Aorta (tissue), 5 donors: ENCODE data around the gene EP400. TPM values are rescaled to one million over a fixed set of nuclear protein-coding genes. Genes with fewer than 3 reads are reported as not detected.

Experiments used
- ATAC-seq: fragments of 200-7000 bp; cut with Tn5 transposase; one replicate; pipeline ENCODE4 v1.9.1; 2022; ENCODE audit warnings: moderate library complexity; ENCODE audit not compliant: low FRiP score
- DNase-seq, 2 donors: peaks; one replicate each; pipeline ENCODE4 v3.0.0-alpha.2; 2020
- H3K27ac ChIP-seq, 2 donors: one replicate each; pipeline ENCODE4 v1.5.1; 2013; ENCODE audit warnings: low read length in 2 of 2, mild to moderate bottlenecking in 2 of 2, moderate library complexity in 2 of 2, control low read depth in 1 of 2, inconsistent platforms in 1 of 2, low read depth in 1 of 2
- H3K27me3 ChIP-seq, 2 donors: one replicate each; pipeline ENCODE4 v1.6.1; 2013; ENCODE audit warnings: control low read depth in 1 of 2, low read length in 1 of 2, mild to moderate bottlenecking in 1 of 2, moderate library complexity in 1 of 2; ENCODE audit not compliant: insufficient read depth in 2 of 2, control insufficient read depth in 1 of 2
- H3K36me3 ChIP-seq, 2 donors: one replicate each; pipeline ENCODE4 v1.6.1; 2013; ENCODE audit warnings: control low read depth in 1 of 2, low read length in 1 of 2, mild to moderate bottlenecking in 1 of 2; ENCODE audit not compliant: insufficient read depth in 2 of 2, control insufficient read depth in 1 of 2
- H3K4me1 ChIP-seq, 2 donors: one replicate each; pipeline ENCODE4 v1.6.1; 2013; ENCODE audit warnings: low read length in 2 of 2, control low read depth in 1 of 2, mild to moderate bottlenecking in 1 of 2, moderate library complexity in 1 of 2; ENCODE audit not compliant: insufficient read depth in 2 of 2, control insufficient read depth in 1 of 2
- H3K4me3 ChIP-seq, 2 donors: one replicate each; pipeline ENCODE4 v1.5.1; 2013; ENCODE audit warnings: low read length in 2 of 2, control low read depth in 1 of 2, mild to moderate bottlenecking in 1 of 2
- H3K9me3 ChIP-seq: one replicate; pipeline ENCODE4 v1.6.1; 2013; ENCODE audit warnings: mild to moderate bottlenecking, low read length; ENCODE audit not compliant: control insufficient read depth
- WGBS, 2 donors: extraction: QIAGEN DNeasy Blood & Tissue Kit; methylation state at CpG; one replicate each; pipeline ENCODE4 v1.1.7; 2013; 5-methylcytosine and 5-hydroxymethylcytosine counted together
- intact Hi-C, 2 donors: fragments of 100-400 bp; cut with DNase I; formaldehyde crosslinking; loops; one replicate each; pipeline versions ENCODE4 v1.14.2 to v1.15.0; 2022
- polyA plus RNA-seq, 2 donors: library from polyadenylated mRNA; stranded (reverse); fragments of 200-250 nt; gene quantifications; one replicate each; pipeline ENCODE4 v1.2.3, GENCODE V29; 2013
- total RNA-seq, 2 donors: library from RNA; stranded (reverse); fragmentation: NEBNext Ultra II Directional; extraction: Animal tissue kit (Norgen Biotek cat#: 25700); gene quantifications; one replicate each; pipeline ENCODE4 v1.2.1, GENCODE V29; 2021
- donor health status: healthy with polysubstance abuse.
- donor health status: Bipolar disorder and iron deficiency.
- donor health status: DM: no; HTN: no; CAD: no.
- donor health status: DM: no; HTN: no; CAD: no.
- donor health status: DM: yes; HTN: yes; CAD: no.

The EP400 gene
- total and polyA plus RNA-seq, 4 donors, result 2.8 to 52.9 (median 28.1) TPM

DNA sequence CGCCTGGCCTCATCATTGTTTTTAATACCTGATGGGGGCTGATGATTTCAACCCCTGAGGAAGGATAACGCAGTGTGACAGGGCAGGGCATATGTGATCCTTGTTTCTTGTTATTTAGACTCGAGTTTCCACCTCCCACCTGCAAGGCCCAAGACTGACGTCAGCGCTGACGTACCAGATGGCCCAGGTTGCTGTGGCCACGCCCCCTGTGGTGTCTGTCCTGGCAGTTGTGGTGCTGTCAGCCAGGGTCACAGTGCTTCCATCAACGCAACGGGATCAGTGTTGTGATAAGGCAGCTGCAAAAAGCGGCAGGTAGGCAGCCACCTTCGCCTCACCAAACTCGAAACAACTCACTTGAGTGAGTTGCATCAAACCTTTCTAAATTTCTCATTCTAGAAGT lies 176.0 kb downstream of the EP400 start:
- WGBS, 2 donors, result 96 to 97% methylated on average over 12 of the region's 12 CpGs
- no peaks in the 10 kb centered on the region for H3K27me3 ChIP-seq
- no peak for DNase-seq
- H3K9me3 ChIP-seq, result no peaks in the 10 kb centered on the region
- peaks cover 0 to 11% of the 10 kb centered on the region in 2 donors for H3K36me3 ChIP-seq
- no peak overlapping the region for H3K4me3 ChIP-seq
- H3K27ac ChIP-seq, result no peak overlapping the region
- intact Hi-C loops, result no loop called here
- no peak for ATAC-seq
- H3K4me1 ChIP-seq, result no peaks in the 10 kb centered on the region

DNA sequence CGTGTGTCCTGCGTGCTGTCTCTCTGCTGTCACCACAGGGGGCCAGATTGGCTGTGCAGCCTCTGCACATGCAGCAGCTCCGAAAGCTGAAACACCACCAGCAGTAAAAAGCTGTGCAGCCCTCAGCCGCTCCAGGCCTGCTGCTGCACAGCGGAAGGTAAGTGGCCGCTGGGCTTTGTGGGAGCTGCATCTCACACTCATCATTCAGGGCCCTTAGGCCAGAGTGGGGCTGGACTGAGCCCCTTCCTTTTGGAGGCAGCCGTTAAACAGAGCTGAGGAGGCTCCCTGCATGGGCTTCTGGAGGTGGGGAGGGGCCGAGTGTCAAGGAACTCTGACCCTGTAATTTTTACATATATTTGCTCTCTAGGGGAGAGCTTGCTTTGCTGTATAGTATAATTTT lies 177.3 kb downstream of the EP400 start:
- no peak overlapping the region for H3K27ac ChIP-seq
- H3K36me3 ChIP-seq, result peaks cover 0 to 11% of the 10 kb centered on the region in 2 donors
- no peak overlapping the region for H3K4me3 ChIP-seq
- H3K4me1 ChIP-seq, result no peaks in the 10 kb centered on the region
- DNase-seq (no peak), ATAC-seq (no peak)
- intact Hi-C loops, result no loop called here
- H3K27me3 ChIP-seq, result no peaks in the 10 kb centered on the region
- WGBS, 2 donors, result 98 to 100% methylated on average over 8 of the region's 8 CpGs
- no peaks in the 10 kb centered on the region for H3K9me3 ChIP-seq

DNA sequence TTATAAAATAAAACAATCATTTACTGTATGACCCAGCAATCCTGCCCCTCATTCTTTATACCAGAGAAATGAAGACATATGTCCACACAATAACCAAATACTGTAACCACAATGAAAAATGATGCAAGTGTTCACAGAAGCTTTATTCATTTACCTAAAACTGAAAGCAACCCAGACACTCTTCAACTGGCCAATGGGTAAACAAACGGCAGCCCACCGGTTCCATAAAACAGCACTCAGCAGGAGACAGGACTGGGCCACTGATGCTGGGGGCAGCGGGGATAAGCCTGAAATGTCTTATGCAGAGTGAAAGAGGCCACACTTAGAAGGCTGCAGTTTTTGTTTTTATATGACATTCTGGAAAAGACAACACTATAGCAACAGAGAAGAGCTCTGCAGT lies 179.3 kb downstream of the EP400 start:
- H3K9me3 ChIP-seq, result no peaks in the 10 kb centered on the region
- H3K27me3 ChIP-seq, result no peaks in the 10 kb centered on the region
- H3K4me3 ChIP-seq, result no peak overlapping the region
- intact Hi-C loops, result no loop called here
- DNase-seq (peak in 1 of 2 donors; percentile 5), ATAC-seq (no peak)
- H3K4me1 ChIP-seq, result no peaks in the 10 kb centered on the region
- peaks cover 0 to 8% of the 10 kb centered on the region in 2 donors for H3K36me3 ChIP-seq
- H3K27ac ChIP-seq, result no peak overlapping the region
- 97 to 99% methylated on average over 3 of the region's 3 CpGs for WGBS, 2 donors

DNA sequence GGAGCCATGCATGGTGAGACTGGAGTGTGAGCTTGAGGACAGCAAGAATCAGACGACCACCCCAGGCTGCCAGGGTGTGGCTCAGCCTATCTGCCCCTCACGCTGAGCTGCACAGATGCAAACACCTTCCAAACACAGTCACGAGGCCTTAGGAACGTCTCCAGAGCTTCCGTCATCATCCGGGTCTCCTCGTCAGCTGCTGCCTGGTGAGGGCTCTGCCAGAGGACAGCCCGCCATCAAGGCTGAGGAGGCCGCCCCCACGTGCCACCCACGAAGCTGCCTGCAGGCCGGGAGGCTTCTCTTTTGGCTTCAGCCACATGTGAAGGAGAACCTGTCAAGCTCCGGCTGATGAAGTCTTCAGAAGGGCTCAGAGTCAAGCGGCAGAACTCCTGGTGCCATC lies 180.9 kb downstream of the EP400 start:
- WGBS, 2 donors, result 94 to 95% methylated on average over 14 of the region's 14 CpGs

More for the DNA sequence above, 180.9 kb downstream of the EP400 start:
- no peak overlapping the region for H3K27ac ChIP-seq
- H3K36me3 ChIP-seq, result peaks cover 0 to 6% of the 10 kb centered on the region in 2 donors
- no peaks in the 10 kb centered on the region for H3K9me3 ChIP-seq
- ATAC-seq, result no peak
- no peaks in the 10 kb centered on the region for H3K27me3 ChIP-seq
- no peak overlapping the region for H3K4me3 ChIP-seq
- H3K4me1 ChIP-seq, result no peaks in the 10 kb centered on the region
- peak in 1 of 2 donors; percentile 36 for DNase-seq
- intact Hi-C loops, result no loop called here

Other genes with a start within 250 kb of the EP400 start
- gene SFSWAP, start 238.9 kb upstream of the EP400 start, total RNA-seq, result 10 to 100 TPM; 43.7 to 72.3 TPM
- 10 to 100 TPM; 13.4 to 53.7 TPM for gene SFSWAP, start 238.9 kb upstream of the EP400 start, polyA plus RNA-seq
- 1 to 10 TPM; 1.9 to 5.4 TPM for gene MMP17, start 121.5 kb upstream of the EP400 start, total RNA-seq
- gene MMP17, start 121.5 kb upstream of the EP400 start, polyA plus RNA-seq, result 1 to 10 TPM; 1.0 to 5.4 TPM
- gene ULK1, start 55.3 kb upstream of the EP400 start, total RNA-seq, result 10 to 100 TPM; 39.9 to 56.5 TPM
- gene ULK1, start 55.3 kb upstream of the EP400 start, polyA plus RNA-seq, result 10 to 100 TPM in 1 of 2 donors, 1 to 10 TPM in 1; 6.6 to 43.6 TPM
- 10 to 100 TPM; 17.7 to 20.0 TPM for gene PUS1, start 20.7 kb upstream of the EP400 start, total RNA-seq
- gene PUS1, start 20.7 kb upstream of the EP400 start, polyA plus RNA-seq, result 10 to 100 TPM in 1 of 2 donors, 1 to 10 TPM in 1; 6.5 to 20.2 TPM
- gene DDX51, start 194.4 kb downstream of the EP400 start, total RNA-seq, result 10 to 100 TPM; 14.3 to 14.9 TPM
- gene DDX51, start 194.4 kb downstream of the EP400 start, polyA plus RNA-seq, result 10 to 100 TPM in 1 of 2 donors, 1 to 10 TPM in 1; 3.3 to 32.4 TPM
- gene NOC4L, start 194.5 kb downstream of the EP400 start, total RNA-seq, result 10 to 100 TPM; 10.8 to 12.3 TPM
- 10 to 100 TPM in 1 of 2 donors, 1 to 10 TPM in 1; 7.5 to 50.3 TPM for gene NOC4L, start 194.5 kb downstream of the EP400 start, polyA plus RNA-seq